ENCODE data around the gene CD200R1. TPM values are rescaled to one million over a fixed set of nuclear protein-coding genes. Genes with fewer than 3 reads are reported as not detected.

Gene CD200R1
- polyA plus RNA-seq, 1 experiment = not detected

- Histone ChIP-seq H3K27me3 (ENCODE audit: control insufficient read depth, insufficient read depth, low read length) (0 out of 2 replicates have a peak, but pooled peaks cover 1% of the 10 kb centered on the region), H3K4me3 (ENCODE audit: low read depth, low read length) (no peak overlapping the region), H3K36me3 (ENCODE audit: control insufficient read depth, insufficient read depth, low read length) (no peaks in the 10 kb centered on the region)
- TF ChIP-seq, protein P1, sequence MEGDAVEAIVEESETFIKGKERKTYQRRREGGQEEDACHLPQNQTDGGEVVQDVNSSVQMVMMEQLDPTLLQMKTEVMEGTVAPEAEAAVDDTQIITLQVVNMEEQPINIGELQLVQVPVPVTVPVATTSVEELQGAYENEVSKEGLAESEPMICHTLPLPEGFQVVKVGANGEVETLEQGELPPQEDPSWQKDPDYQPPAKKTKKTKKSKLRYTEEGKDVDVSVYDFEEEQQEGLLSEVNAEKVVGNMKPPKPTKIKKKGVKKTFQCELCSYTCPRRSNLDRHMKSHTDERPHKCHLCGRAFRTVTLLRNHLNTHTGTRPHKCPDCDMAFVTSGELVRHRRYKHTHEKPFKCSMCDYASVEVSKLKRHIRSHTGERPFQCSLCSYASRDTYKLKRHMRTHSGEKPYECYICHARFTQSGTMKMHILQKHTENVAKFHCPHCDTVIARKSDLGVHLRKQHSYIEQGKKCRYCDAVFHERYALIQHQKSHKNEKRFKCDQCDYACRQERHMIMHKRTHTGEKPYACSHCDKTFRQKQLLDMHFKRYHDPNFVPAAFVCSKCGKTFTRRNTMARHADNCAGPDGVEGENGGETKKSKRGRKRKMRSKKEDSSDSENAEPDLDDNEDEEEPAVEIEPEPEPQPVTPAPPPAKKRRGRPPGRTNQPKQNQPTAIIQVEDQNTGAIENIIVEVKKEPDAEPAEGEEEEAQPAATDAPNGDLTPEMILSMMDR (IDR thresholded peaks at IDR 0.05; ENCODE audit: insufficient read depth, low read depth, low read length) = no peak
- DNase-seq (ENCODE audit: low read depth) = no peak
- CTCF ChIA-PET = no interaction called here
- POLR2A ChIA-PET = no interaction called here
Measured at GRCh38 chr3:112958811-112959560, 15.9 kb downstream of the CD200R1 start.

DNA sequence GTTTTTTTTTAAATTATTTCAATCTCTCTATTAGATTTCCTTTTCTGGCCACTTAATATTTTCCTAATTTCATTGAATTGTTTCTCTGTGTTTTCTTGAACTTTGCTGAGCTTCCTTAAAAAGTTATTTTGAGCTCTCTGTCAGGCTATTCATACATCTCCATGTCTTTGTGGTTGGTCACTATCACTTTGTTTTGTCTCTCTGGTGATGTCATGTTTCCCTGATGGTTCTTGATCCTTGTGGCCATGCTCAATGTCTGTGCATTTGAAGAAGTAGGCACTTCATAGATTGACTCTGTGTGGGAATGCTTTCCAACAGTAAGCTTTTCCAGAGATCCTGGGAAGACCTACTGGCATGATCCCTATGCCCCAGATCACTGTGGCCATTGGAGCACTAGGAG lies 18.6 kb downstream of the CD200R1 start:
- TF ChIP-seq, protein P1 (IDR thresholded peaks at IDR 0.05; ENCODE audit: insufficient read depth, low read depth, low read length) = no peak
- H3K27me3 ChIP-seq (ENCODE audit: control insufficient read depth, insufficient read depth, low read length) = 0 out of 2 replicates have a peak, but pooled peaks cover 1% of the 10 kb centered on the region
- ChIA-PET CTCF (no interaction called here), POLR2A (no interaction called here)
- no peaks in the 10 kb centered on the region for H3K36me3 ChIP-seq (ENCODE audit: control insufficient read depth, insufficient read depth, low read length)
- no peak for DNase-seq (ENCODE audit: low read depth)
- no peak overlapping the region for H3K4me3 ChIP-seq (ENCODE audit: low read depth, low read length)

GRCh38 chr3:112948346-112948838 lies 26.5 kb downstream of the CD200R1 start:
- Histone ChIP-seq H3K4me3 (ENCODE audit: low read depth, low read length) (no peak overlapping the region), H3K36me3 (ENCODE audit: control insufficient read depth, insufficient read depth, low read length) (no peaks in the 10 kb centered on the region), H3K27me3 (ENCODE audit: control insufficient read depth, insufficient read depth, low read length) (peaks cover 2% of the 10 kb centered on the region; the same call in 1 of the 2 replicates)
- CTCF ChIA-PET = interaction anchor here (0.6 to 1.3 kb wide), 2 partner anchors 25 to 41 kb away, joined by 4 to 5 read pairs; no protein-coding TSS in a partner anchor
- TF ChIP-seq, protein P1 (IDR thresholded peaks at IDR 0.05; ENCODE audit: insufficient read depth, low read depth, low read length) = no peak
- DNase-seq (ENCODE audit: low read depth) = no peak
- POLR2A ChIA-PET = no interaction called here

DNA sequence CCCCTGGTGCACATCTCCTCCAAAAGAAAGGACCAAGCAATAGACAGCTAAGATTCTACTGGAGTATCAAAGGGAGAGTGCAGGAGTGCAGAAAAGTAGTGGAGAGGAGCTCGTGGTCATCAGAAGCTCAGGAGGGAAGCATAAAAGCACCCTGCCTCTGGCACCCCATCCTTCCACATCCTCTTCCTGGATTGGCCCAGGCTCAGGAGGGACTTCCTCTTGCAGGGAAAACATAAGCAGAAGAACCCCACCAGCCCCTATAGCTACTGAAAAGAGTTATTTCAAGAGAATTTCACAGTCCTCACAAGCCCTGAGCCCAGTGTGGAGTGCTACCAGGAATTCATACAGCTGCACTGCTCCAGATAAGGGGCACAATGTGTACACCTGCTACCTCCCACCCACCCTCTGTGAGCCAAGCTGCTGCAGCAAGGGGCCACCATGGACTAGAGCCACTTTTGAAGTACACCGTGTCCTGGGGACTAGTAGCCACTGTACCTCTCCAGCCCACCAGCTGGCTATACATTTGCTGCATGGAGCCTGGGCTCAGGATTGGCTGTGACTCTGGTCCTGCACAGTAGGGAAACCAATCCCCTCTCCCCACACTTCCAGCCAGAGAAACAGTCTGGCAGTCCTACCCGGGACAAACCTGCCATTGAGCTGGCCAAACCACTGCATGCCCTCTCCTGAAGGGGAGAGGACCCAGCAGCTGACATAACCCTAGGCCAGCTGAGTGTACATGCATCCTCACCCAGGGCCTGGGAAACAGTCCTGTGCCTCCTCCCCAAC lies 43.0 kb downstream of the CD200R1 start:
- TF ChIP-seq, protein P1 (IDR thresholded peaks at IDR 0.05; ENCODE audit: insufficient read depth, low read depth, low read length) = no peak
- CTCF ChIA-PET = no interaction called here
- no peak for DNase-seq (ENCODE audit: low read depth)
- Histone ChIP-seq H3K4me3 (ENCODE audit: low read depth, low read length) (no peak overlapping the region), H3K27me3 (ENCODE audit: control insufficient read depth, insufficient read depth, low read length) (no peaks in the 10 kb centered on the region; the same call in 1 of the 2 replicates), H3K36me3 (ENCODE audit: control insufficient read depth, insufficient read depth, low read length) (no peaks in the 10 kb centered on the region)
- POLR2A ChIA-PET = no interaction called here

DNA sequence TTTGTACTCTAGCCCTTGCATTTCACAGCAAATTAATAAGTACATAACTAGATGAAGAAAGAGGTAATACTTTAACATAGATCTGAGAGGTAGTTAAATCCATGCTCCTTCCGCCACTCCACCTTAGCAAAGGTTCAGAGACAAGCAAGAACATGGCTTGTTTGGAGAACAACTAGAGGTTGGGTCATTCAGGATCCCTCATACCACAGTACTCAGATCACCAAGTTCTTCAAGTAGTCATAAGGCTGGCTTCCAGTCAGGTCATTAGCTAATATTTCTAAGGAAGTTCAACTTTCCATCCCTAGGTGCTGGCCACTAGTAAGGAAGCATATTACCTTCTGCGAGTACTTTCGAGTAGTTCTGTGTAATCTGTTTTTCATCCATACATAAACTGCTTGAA lies 44.1 kb downstream of the CD200R1 start:
- Histone ChIP-seq H3K36me3 (ENCODE audit: control insufficient read depth, insufficient read depth, low read length) (no peaks in the 10 kb centered on the region), H3K4me3 (ENCODE audit: low read depth, low read length) (no peak overlapping the region), H3K27me3 (ENCODE audit: control insufficient read depth, insufficient read depth, low read length) (no peaks in the 10 kb centered on the region; the same call in 1 of the 2 replicates)
- CTCF ChIA-PET = no interaction called here
- TF ChIP-seq, protein P1 (IDR thresholded peaks at IDR 0.05; ENCODE audit: insufficient read depth, low read depth, low read length) = no peak
- POLR2A ChIA-PET = no interaction called here
- DNase-seq (ENCODE audit: low read depth) = no peak
